Measurements from ENCODE around the gene RUVBL1.

The RUVBL1 gene

DNA sequence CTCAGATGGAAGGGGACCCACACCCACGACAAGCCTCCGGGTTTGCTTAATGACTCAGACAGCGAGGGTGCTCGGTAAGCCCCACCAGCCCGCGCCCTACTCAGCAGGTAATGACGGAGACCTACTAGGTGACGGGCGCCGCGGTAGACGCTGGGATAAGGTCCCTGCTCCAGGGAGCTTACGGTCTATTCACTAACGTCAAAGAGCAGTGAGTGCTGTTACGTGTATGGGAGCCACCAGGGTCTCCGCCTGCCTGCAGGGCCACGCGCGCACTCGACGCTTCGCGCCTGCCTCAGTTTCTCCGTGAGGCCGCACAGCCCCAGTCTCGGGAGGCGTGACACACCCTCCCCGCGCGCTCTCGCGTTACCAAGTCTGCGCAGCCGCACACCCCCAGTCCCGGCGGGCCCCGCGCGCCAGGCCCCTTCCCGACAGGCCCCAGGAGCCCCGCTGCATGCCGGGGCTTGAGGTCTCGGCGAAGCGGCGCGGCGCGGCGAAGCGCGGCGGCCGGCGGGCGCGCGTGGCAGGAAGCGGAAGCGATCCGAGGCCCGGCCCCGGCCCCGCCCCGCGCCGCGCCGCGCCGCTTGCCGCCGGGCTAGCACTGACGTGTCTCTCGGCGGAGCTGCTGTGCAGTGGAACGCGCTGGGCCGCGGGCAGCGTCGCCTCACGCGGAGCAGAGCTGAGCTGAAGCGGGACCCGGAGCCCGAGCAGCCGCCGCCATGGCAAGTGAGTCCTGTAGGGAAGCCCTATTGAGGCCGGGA lies 71.6 kb downstream of the RUVBL1 start, which contains the start of gene SEC61A1:
SEC61A1 (plus strand) TSS at position 601 of the 758 bp plus-strand sequence; CDS start at position 717, 116 bp downstream.
- peak within 1 kb of the TSS; percentile 99 for H3K4me3 ChIP-seq
- TF ChIP-seq, protein P1, sequence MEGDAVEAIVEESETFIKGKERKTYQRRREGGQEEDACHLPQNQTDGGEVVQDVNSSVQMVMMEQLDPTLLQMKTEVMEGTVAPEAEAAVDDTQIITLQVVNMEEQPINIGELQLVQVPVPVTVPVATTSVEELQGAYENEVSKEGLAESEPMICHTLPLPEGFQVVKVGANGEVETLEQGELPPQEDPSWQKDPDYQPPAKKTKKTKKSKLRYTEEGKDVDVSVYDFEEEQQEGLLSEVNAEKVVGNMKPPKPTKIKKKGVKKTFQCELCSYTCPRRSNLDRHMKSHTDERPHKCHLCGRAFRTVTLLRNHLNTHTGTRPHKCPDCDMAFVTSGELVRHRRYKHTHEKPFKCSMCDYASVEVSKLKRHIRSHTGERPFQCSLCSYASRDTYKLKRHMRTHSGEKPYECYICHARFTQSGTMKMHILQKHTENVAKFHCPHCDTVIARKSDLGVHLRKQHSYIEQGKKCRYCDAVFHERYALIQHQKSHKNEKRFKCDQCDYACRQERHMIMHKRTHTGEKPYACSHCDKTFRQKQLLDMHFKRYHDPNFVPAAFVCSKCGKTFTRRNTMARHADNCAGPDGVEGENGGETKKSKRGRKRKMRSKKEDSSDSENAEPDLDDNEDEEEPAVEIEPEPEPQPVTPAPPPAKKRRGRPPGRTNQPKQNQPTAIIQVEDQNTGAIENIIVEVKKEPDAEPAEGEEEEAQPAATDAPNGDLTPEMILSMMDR (IDR thresholded peaks at IDR 0.05), result no peak
- peak within 1 kb of the TSS; percentile 96 to 99 for H3K27ac ChIP-seq
- peak; percentile 97 for DNase-seq (ENCODE audit: low spot score)

DNA sequence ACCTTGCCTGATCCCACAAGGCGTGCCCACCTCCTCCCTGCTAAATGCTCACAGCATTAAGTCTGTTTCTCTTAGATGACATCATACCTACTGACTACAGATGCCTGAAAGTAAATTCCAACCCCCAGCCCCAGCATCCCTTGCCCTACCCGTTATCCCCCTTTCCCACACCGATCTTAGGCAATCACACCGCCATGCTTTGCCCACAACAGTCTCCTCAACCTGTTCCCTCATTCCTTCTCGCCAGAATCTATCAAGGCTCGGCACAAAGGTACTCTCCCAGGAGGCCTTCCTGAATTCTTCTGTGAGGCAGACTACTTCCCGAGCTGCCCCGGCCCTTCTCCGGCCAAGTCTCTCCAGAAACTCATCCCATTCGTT lies 72.2 kb downstream of the RUVBL1 start:
- TF ChIP-seq, protein P1 (IDR thresholded peaks at IDR 0.05), result no peak
- Histone ChIP-seq H3K27ac (peak overlapping the region; percentile 78 to 99), H3K4me3 (peak overlapping the region; percentile 99)
- DNase-seq (ENCODE audit: low spot score), result no peak

DNA sequence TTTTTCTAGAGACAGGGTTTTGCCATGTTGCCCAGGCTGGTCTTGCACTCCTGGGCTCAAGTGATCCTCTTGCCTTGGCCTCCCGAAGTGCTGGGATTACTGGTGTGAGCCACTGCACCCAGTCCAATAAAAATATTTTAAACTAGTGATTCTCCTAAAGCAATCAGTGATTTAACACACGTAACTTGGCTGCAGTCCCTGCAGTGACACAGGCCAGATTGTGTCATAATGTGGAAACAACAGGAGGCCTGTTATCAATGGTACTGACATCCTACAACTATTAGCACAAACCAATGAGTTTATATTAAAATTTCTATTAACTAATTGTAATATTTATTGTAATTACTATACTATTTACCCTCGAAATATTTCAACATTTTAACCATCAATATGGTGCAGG lies 73.0 kb downstream of the RUVBL1 start:
- no peak overlapping the region for H3K27ac ChIP-seq
- TF ChIP-seq, protein P1 (IDR thresholded peaks at IDR 0.05), result no peak
- H3K4me3 ChIP-seq, result no peak overlapping the region
- DNase-seq (ENCODE audit: low spot score), result no peak

DNA sequence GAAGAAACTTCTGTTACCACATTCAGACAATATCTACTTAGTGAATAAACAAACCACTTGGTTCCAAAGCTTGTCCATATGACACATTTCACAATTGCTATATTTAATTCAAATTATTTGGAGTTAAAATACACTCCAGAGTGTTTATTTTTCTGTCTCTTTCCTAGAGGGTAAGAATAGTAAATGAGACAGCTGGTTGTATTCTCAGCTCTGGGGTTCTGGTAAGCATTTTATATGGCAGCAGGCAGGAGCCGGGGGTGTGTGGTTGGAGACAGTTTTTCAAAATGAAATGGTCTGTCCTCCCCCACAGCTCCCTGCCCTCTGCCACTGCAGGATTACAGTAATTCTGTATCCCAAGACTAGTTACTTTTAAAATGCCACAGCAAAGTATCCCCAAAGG lies 82.3 kb downstream of the RUVBL1 start:
- H3K27ac ChIP-seq, result no peak overlapping the region
- no peak for DNase-seq (ENCODE audit: low spot score)
- TF ChIP-seq, protein P1 (IDR thresholded peaks at IDR 0.05), result no peak
- no peak overlapping the region for H3K4me3 ChIP-seq

DNA sequence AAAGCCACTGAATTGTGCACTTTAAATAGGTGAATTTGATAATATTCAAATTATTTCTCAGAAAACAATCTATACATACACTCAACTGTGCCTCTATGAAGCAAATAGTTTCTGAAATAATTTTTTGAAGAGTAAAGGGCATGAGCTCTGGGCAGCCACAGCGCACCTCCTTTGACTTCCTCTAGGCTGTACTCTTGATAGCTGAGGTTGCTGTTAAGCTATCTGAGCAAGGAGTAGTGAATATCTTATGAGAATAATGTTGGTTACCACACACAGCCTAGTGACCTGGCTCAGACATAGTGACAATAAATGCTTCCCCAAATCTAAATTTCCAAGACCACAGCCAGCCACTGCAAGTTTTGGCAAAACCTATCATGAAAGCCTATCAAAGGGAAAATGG lies 83.0 kb downstream of the RUVBL1 start:
- no peak overlapping the region for H3K27ac ChIP-seq
- no peak overlapping the region for H3K4me3 ChIP-seq
- TF ChIP-seq, protein P1 (IDR thresholded peaks at IDR 0.05), result no peak
- no peak for DNase-seq (ENCODE audit: low spot score)

DNA sequence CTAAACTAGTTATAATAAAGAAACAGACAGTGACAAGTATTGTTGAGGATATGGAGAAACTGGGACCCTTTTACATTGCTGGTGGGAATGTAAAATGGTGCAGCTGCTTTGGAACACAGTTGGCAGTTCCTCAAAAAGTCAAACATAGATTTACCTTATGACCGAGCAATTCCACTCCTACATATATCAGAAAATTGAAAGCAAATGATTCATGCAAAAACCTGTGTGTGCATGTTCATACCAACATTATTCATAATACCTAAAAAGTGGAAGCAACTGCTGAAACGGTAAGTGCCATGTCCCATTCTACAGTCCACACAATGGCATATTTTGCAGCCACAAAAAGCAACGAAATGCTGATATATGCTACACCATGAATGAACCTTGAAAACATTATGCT lies 83.6 kb downstream of the RUVBL1 start:
- TF ChIP-seq, protein P1 (IDR thresholded peaks at IDR 0.05), result no peak
- DNase-seq (ENCODE audit: low spot score), result no peak
- H3K4me3 ChIP-seq, result no peak overlapping the region
- H3K27ac ChIP-seq, result no peak overlapping the region

DNA sequence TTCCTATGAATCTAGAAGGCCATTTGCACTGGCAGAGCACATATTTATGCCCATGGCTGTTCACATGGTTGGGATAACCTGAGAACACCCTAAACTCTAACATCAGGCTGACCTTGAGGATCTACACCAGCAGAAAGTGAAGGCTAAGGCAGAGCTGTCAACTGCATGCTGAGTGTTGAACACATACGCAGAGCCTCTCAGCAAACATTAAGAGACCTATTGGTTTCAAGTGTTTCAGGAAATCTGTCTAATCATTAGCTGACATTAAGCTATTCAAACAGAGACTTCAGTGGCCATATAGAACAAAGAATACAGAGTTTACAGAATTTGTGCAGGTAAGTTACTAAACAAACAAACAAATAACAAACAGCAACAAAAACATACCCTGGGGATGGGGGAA lies 87.5 kb downstream of the RUVBL1 start:
- TF ChIP-seq, protein P1 (IDR thresholded peaks at IDR 0.05), result no peak
- no peak for DNase-seq (ENCODE audit: low spot score)
- Histone ChIP-seq H3K4me3 (no peak overlapping the region), H3K27ac (no peak overlapping the region)

Measured in coronary artery (tissue), 2 donors.